ENCODE measurements around the gene NRIP3.
"Not testable (repeated sequence)": the region's sequence is repeated elsewhere in the genome, so short reads cannot be mapped to it uniquely, and the experiment has no call there.

Gene NRIP3

DNA sequence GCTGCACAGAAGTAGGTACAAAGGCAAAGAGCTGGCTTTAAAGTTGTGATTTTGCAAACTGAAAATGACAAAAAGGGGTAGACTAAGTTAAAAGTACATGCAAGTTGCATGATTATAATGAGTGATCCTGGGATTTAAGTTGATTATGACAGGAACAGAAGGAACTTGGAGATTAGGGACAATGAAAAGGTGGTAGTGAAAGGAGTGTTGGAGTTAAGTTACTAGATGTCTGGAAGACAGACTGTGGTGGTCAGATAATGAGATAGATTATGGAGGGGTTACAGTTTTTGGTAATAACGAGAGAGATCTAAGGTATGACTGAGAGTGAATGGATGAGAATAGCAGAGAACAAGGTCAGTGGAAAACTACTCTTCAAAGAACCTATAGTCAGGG, 31.9 kb downstream of the NRIP3 start:
- DNase-seq (ENCODE audit: low read depth), result no peak

DNA sequence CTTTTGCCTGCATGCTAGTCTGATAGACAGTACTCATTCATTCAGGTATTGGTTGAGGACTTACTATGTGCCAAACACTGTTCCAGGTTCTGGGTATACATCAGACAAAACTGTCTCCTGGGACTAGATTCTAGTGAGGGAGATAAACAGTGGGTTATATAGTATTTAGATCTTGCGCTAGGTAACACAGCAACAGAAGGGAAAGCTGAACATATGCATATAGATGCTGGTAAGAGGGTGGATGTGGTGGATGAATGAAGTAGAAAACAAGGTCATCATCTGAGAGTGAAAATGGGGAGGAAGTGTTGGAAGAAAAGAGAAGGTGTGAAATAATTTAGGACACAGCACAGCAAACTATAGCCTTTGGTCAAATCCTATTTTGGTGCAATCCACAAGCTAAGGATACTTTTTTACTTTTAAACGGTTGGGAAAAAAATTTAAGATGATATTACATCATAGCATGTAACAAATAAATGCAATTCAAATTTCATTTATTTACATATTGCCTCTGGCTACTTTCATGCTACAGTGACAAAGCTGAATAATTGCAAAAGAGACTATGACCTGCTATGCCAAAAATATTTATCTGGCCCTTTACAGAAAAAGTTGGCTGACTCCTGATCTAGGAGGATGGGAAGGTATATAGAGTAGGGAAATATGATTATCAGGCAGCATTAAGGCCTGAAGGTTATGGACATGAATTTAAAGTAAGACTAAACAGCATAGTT, 32.4 kb downstream of the NRIP3 start:
- no peak for DNase-seq (ENCODE audit: low read depth)

DNA sequence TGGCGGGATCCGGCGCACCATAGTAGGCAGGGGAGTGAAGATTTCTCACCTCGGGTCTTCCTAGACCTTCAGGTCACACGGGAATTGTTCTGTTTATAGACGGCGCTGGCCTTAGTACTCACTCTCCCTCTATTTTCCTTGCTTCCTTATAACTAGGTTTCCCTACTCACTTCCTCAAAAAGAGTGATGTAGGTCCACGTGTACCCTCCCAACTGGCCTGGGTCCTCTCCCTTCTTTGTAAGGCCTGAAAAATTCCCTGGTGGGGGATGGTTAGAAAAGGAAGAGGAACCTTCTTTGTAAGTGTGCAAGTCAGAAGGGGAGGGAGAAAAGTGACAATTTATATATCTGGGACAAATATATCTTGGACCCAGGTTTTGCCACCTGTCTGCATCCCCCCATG, 36.6 kb downstream of the NRIP3 start:
- DNase-seq (ENCODE audit: low read depth), result no peak

DNA sequence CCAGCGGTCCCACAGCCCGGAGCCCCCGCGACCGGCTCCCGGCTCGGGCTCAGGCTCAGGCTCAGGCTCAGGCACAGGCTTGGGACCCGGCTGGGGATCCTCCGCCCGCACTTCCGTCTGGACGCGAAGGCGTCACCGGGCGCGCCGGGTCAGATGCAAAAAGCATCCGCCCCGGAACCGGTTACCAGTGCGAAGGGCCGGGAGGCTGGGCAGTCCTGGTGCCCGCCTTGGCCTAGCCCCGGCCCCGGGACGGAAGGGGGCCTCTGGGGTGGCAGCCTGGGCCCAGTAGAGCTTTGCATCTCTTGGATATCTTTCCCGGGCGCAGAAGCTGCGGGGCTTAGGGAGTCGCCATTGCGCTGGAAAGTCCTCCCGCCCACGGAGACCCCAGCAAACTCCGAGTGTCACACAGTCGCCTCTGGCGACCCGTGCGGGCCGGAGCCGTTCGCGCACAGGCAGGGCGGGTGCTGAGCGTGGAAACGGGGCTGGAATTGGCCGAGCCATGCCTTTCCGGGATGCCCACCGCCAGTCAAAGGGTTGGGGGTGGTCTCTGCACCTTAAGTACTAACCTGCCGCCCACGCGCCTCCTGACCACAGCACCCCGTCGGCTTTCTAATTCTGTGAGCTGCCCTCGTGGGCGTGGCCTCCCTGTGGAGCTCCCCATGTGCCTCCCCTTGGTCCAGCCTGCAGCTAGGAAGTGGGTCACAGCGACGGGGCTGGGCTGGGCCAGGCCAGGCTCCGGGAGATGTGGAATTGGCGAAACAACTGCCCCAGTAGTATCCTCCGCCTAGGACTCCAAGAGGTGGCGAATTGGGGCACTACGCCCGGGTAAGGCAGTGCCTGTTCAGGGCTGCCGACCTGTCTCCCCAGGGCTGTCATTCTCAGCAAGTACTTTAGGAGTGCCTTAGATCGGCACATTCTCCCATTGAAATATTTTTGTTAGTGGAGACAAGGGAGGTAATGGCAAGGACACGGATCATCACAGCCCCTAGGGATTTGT, 39.2 kb downstream of the NRIP3 start, which contains the start of gene TMEM9B:
Gene TMEM9B, minus strand, starts transcription at position 119 of the 997 bp plus-strand sequence. CDS start 129 bp downstream, outside the sequence.
- DNase-seq (ENCODE audit: low read depth), result peak; percentile 85

DNA sequence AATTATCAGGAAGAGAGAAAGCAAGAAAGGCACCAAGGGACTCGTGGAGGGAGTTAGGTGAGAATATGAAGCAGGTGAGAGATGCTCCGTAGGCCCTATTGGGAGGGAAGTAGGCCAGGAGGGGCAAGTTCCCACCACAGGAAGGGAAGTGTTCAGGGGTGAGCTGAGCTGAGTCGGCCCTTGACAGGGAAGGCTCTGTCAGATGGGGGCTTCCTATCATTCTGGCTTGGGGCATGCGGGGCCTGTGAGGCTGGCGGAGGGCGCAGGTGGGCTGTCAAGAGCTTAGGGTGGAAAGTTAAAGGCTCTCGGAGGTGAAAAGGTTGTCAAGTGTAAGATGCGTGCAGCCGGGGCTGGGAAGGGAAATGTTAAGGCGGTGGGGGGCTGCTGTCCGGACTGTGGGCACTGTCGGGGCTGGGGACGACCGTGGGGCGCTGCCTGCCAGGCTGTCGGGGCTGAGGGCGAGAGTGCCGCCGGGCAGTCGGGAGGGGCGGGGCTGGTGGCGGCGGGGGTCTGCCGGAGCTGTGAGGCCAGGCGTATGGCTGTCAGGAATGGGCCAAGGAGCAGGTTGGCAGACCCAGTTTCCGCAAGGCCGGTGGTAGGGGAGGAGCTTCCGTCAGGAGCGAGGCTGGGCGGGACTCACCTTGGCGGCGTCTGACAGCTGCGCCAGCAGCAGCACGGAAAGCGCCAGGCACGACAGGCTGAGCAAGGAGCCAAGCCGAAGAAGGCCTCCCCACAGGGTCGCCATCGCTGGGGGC, 40.1 kb downstream of the NRIP3 start:
- peak; percentile 49 for DNase-seq (ENCODE audit: low read depth)

DNA sequence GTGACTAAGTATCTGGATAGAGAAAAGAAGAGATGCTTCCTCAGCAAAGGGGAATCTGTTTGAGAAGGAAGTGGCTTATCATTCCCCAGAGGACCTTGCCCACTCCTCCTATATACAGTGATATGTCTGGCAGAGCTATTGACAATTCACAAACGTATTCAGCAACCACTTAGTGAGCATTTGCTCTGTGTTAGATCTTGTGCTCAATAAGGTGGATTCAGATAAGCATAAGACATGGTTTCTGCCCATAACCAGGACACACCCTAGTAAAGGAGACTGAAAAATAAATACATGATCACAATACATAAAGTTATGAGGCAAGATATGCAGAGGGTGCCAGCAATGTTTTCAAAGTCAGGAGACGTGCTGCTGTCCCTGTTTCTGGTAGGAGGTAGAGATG, 41.0 kb downstream of the NRIP3 start:
- DNase-seq (ENCODE audit: low read depth), result no peak

DNA sequence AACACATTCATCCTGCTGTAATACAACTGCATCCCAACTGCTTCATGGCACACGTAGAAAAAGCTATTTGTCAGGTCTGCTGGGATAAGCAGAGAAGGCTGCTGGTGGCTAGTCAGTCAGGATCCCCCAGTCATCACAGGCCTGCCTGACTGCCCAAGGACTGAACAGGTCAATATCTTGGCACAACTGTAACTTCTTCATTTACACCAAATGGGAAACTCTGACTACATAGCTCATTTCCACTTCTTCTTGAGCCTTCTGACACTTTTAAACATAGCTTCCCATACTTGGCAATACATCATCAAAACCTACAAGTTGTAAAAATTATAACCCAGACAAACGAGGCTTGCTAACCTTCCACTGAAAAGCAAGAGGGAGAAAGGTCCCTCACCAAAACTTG, 42.4 kb downstream of the NRIP3 start:
- no peak for DNase-seq (ENCODE audit: low read depth)

DNA sequence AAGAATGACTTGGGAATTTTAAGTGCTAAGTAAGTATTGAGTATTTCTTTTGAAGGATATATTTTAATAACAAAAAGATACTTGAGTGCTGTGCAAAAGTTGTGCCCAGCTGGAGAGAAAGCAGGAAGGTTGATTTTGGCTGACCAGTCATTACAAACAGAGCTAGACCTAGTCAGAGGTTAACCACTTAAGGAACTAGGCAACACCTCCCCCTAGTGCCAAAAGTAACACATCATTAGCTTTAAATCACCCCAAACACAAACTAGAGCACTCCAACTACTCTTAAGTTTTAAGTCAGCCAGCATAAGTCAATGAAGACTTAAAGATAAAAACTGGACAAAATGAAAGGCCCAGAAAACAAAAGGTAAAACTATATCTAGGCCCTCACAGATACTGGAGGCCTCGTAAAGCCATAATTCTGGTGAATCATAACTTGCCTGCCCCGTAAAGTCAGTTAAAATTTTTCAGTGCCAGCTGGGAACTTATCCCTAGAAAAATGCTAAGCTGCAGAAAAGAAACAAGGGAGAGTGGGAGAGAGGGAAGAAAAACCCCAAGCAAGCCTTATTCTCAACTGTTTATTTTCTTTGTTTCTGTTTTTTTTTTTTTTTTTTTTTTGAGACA, 44.1 kb downstream of the NRIP3 start:
- DNase-seq (ENCODE audit: low read depth), result peak; percentile 49

DNA sequence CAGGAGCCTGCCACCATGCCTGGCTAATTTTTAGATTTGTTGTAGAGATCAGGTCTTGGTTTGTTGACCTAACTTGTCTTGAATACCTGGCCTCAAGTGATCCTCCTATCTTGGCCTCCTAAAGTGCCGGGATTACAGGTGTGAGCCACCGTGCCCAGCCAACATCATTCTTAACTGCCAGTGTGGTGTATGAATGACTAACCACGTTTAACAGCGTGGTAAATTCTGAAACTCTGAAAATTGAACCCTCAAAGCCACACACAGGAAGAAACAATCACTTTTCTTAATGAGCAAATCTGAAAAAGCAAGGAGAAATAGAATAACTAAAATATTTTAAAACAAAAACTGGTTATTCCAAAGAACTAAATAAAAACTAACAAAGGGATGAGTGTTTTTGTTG, 46.9 kb downstream of the NRIP3 start:
- DNase-seq (ENCODE audit: low read depth), result no peak

DNA sequence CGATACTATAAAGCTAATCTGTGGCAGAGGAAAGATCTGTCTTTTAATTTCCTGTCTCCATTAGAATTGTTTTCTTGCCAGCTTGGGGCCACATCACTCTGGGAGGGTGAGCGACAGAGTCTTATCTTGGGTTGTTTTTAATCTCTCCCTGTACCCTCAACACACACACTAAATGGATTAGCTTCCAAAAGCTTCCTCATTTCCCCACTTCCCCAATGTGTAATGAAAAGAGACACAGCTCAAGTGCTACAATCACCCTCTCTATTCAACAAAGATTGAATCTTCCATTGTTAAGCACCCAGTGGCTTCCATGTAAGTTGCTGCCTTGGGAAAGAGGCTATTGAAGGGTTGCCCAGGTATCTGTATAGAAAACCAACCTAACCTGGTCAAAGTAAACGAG, 54.9 kb downstream of the NRIP3 start:
- no peak for DNase-seq (ENCODE audit: low read depth)

DNA sequence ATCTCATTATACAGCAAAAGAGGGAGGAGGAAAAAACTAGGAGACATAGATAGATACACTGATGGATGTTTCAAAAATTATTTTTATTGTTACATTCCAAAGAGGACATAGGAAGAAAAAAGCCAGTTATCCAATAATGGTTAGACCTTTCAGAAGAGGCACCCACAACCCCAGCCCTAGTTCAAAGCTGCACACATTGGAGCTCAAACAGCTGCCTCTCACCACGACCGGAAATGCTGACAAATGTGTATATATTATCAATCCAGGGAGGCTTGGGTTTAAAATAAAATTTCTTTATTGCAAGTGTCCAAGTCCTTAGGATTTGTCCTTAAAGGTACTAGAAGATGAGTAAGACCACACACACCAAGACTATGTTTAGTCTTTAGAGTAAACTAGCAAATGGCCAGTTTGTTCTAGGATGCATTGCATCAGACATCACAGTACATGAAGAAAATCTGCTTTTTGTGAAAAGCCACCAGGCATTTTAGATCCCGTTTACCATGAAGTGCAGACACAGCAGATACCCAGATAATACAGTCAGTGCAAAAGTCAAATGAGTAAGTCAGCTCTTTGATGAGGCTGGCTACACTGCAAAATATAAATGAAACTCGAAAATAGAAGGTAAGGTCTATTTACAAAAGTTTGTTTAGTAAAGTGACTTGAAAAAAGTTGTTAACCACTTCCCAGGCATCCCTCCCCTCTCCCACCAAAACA, 56.4 kb downstream of the NRIP3 start:
- DNase-seq (ENCODE audit: low read depth), result no peak

DNA sequence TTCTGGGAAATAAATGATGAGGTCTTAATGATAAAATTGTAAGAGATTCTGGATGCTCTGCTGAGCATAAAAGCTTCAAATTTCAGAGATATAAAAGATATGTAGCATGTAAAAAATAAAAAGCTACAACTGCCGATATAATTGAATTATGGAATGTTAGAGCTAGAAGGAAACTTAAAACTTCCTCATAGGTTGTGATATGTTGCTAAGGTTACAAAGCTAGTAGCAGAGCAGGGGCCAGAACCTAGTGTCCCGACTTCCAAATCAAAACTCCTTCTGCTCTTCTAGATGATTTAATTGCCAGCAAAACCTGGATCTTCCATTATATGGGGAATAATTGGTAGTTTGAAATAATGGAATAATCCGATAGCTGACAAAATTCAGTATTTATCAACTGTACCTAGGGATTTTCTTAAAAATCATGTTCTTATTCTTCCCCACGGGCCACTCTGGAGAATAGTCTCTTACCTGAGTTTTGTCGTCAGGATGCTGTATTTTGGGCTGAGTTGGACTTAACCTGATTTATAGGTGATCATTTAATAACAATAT, 61.2 kb downstream of the NRIP3 start, which contains the start of gene ASCL3:
Gene ASCL3, minus strand, starts transcription at position 499 of the 549 bp plus-strand sequence. CDS start 4,855 bp downstream, outside the sequence.
- no peak for DNase-seq (ENCODE audit: low read depth)

DNA sequence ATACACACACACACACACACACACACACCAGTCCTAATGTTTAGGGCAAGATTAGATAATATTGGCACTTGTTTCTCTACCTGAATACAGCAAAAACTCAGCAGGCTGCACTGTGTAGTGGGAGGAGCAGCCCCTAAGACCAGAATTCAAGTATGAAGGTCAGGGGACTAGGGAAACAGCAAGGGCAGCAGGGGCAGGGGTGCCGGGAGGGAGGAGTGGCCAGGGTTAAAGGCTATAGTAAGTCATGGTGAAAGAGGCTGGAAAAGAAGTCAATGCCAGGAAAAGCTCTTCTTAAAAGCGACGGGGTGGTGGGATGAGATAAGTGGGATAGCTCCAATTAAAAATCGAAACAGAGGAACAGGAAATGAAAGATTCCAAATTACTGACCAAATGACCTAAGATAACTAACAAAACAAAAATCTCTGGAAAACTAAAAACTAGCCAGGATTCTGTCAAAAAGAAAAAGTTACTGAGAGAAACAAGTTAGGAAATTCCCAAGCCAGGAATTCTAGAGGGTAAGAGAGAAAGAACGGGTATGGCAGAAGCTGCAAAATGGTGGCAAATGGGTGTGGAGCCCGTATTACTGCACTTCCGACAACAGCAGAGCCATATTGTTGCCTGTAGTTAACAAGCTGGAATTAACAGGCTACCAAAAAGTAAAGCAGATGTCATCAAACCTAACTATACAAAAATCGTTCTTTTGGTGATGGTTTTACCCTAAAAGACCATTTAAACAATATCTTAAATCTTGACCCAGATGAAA, 62.3 kb downstream of the NRIP3 start:
- no peak for DNase-seq (ENCODE audit: low read depth)

DNA sequence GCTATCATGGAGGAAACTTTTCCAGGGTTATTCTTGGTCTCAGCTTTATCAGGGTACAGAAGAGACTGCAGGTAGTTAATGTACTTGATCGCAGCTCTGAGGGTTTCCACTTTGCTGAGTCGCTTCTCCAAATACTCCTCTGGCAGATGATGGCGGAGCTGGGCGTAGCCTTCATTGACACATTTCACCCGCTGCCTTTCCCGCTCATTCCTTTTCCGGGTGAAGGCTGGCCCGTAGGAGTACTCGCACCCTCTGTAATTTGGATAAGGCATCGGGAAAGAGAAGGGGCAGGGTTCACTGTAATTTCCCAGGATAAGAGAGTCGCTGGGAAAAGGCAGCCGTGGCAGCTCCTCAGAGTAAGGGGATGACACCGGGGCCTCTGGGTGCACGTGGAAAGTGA, 66.1 kb downstream of the NRIP3 start:
- DNase-seq (ENCODE audit: low read depth), result no peak

DNA sequence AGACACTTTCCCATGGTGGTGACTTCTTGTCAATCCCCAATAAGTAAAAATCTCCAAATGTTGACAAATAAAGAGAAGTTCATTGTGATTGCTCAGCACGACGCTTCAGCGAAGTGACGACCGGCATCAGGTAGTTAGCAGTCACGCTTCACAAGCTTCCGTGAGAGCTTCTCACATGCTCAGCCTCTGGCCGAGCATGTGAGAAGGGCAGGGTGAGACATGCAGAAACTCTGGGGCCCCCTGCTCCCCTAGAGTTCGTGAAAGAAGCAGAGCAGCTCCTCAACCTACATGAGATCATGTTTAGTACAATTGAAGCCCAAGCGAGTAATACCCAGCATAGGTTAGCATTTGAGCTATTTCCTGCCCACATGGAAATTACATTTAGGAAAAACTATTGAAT, 66.6 kb downstream of the NRIP3 start:
- no peak for DNase-seq (ENCODE audit: low read depth)

DNA sequence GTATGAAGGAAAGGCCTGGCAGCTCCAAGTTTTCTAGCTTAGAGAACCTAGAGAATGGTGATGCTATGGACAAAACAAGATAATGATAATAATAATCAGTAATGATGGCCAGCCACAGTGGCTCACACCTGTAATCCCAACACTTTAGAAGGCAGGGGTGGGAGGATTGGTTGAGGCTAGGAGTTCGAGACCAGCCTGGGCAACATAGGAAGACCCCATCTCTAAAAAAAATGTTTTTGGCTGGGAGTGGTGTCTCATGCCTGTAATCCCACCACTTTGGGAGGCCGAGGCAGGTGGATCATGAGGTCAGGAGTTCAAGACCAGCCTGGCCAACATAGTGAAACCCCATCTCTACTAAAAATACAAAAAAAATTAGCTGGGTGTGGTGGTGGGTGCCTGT, 68.0 kb downstream of the NRIP3 start:
- DNase-seq (ENCODE audit: low read depth), result not testable (repeated sequence)

DNA sequence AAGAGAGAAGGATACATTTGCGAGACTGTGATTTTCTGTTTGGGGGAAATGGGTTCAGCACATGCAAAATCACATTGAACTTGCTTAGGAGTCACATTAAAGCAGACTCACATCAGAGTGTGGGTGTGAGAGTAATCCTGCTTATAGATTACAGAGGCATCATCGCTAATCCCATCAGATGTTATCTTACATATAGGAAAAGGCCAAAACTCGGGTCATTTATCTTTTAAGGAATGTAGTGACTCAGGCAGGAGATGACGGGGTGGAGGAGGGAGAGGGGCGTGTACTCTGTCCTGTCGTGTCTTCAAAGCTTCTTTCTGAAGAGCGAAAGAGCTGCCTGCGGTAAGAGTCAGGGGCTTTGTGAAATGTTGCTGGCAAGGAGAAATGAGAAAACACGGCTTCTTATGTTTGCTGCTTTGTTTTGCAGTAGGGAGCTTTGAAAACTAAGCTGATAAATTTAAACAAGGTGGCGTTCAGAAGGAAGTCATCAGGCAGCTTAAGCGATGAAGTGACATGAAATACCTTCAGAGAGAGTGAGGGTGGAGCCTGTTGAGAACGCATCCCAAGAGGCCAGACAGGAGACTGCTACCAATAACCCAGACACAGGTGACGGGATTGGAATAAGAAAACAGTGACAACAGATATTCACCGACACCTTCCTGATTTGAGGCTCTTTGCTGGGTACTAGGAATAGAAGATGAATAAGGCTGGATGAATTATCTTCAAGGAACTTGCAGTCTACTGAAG, 68.9 kb downstream of the NRIP3 start:
- no peak for DNase-seq (ENCODE audit: low read depth)

DNA sequence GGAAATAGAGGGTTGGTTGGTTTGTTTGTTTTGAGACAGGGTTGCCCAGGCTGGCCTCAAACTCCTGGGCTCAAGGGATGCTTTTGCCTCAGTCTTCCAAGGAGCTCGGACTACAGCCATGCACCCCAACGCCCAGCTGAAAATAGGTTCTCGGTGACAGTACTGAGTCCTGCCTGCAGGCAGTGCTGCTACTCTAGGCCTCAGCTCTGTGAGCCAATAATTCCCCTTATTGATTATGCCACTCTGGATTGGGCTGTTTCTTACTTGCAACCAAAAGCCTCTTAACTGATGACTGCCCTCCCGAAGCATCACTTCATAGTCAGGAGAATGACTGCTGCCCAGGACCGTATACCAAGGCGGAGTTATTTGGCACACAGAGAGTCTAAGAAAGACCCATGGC, 69.9 kb downstream of the NRIP3 start:
- no peak for DNase-seq (ENCODE audit: low read depth)

DNA sequence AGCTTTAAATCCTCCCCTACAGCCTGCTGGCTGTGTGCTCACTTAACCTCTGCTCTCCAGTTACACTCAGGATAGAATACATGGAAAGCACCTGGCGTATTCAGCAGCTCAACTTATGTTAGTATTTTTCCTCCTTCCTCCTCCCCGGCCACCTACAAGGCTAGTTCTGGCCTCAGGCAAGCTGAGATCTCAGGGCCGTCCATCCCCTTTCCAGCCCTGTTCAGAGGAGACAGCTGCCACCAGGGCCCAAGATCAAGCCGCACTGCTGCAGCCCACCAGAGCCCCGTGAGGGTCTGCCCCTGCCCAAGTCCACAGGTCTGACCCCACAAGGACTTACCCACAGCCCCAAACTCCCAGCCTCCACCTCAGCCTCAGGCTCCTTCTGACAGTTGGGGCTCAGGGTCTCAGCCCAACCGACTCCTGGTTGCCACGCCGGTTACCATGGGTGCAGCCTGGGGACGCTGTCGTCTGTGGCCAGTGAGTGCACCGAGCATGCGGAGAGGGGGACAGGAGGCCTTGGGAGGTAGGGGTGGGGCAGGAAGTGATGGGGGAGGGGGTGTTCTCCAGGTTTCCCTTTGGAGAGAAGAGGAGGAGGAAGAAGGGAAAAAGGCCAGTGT, 71.1 kb downstream of the NRIP3 start, which contains the start of gene C11orf16:
Gene C11orf16, minus strand, starts transcription at position 384 of the 617 bp plus-strand sequence. CDS start 639 bp downstream, outside the sequence.
- DNase-seq (ENCODE audit: low read depth), result no peak

Measured in CMK (cell line).